HG02870 (cell line): ENCODE results near the gene ABITRAM.

Experiments used
- ATAC-seq: cut with Tn5 transposase; IDR thresholded peaks from one replicate; pipeline ENCODE4 v1.9.1; 2021; ENCODE audit warnings: mild to moderate bottlenecking, moderate library complexity; ENCODE audit not compliant: unreplicated experiment

ABITRAM gene

DNA sequence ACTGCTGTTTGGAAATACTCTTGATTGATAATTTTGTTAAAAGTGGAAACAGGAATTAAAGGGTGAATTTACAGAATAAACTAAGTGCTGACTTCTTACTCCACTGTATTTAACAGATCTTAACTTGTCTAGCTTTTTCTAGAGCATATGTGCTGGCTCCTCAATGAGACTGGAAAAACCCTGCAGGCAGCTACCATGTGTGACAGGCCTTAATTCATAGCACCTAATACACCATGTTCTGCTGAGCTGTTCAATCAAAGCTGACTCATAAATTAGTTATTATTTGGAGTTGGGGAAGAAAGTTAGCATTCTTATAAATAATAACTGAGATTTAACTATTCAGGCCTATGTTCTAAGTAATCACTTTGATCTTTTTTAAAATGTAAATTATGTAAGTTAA lies 49.7 kb downstream of the ABITRAM start:
- no peak for ATAC-seq
